ENCODE results near the gene TOB1.

TOB1 gene

DNA sequence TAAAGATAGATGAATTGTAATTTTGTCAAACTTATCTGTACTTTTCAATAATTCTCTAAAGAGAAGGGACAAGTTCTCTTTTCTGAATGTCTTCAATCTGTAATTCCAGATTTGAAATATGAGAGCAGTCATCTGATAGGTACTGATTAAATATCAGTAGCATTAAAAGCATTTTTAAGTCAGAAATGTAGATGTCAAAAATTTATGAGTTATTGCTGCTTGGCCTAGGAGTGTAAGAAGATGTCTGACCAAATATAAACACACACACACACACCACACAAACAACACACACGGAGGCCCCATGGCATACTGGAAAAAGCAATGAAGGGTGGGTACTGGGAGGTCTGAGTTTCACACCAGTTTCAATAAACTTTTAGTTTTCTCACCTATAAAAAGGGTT, 2.4 kb upstream of the TOB1 start:
- H3K27ac ChIP-seq (ENCODE audit: low read depth, low read length): no peak overlapping the region
- no peak overlapping the region for H3K4me3 ChIP-seq (ENCODE audit: insufficient read depth, low read length, poor library complexity, severe bottlenecking)
- H3K27me3 ChIP-seq (ENCODE audit: low read length): no peaks in the 10 kb centered on the region
- H3K79me2 ChIP-seq (ENCODE audit: insufficient read depth, low read length): peaks cover 10% of the 10 kb centered on the region; the same call in 1 of the 2 replicates
- H3K9me3 ChIP-seq (ENCODE audit: insufficient read depth, low read length): no peaks in the 10 kb centered on the region
- H3K9me2 ChIP-seq (replicated peaks; ENCODE audit: insufficient read depth, low read length): no peaks in the 10 kb centered on the region
- H3K9ac ChIP-seq (ENCODE audit: low read length): no peak overlapping the region
- H4K20me1 ChIP-seq (ENCODE audit: low read depth, low read length): peaks cover 9% of the 10 kb centered on the region; the same call in 1 of the 2 replicates
- peaks cover 12% of the 10 kb centered on the region for H3F3A ChIP-seq (ENCODE audit: insufficient read depth)
- no peak overlapping the region for H2AFZ ChIP-seq (ENCODE audit: low read depth, low read length, severe bottlenecking)
- H3K4me2 ChIP-seq (ENCODE audit: low read depth, low read length, poor library complexity, severe bottlenecking): peak overlapping the region; percentile 86
- no peaks in the 10 kb centered on the region for H3K36me3 ChIP-seq (ENCODE audit: low read length)
- TF ChIP-seq, protein P1, sequence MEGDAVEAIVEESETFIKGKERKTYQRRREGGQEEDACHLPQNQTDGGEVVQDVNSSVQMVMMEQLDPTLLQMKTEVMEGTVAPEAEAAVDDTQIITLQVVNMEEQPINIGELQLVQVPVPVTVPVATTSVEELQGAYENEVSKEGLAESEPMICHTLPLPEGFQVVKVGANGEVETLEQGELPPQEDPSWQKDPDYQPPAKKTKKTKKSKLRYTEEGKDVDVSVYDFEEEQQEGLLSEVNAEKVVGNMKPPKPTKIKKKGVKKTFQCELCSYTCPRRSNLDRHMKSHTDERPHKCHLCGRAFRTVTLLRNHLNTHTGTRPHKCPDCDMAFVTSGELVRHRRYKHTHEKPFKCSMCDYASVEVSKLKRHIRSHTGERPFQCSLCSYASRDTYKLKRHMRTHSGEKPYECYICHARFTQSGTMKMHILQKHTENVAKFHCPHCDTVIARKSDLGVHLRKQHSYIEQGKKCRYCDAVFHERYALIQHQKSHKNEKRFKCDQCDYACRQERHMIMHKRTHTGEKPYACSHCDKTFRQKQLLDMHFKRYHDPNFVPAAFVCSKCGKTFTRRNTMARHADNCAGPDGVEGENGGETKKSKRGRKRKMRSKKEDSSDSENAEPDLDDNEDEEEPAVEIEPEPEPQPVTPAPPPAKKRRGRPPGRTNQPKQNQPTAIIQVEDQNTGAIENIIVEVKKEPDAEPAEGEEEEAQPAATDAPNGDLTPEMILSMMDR (IDR thresholded peaks at IDR 0.05; ENCODE audit: insufficient read depth, low read length, poor library complexity, severe bottlenecking): no peak
- TF ChIP-seq EZH2phosphoT487 (conservative IDR thresholded peaks at IDR 0.05; ENCODE audit: low read length): no peak

DNA sequence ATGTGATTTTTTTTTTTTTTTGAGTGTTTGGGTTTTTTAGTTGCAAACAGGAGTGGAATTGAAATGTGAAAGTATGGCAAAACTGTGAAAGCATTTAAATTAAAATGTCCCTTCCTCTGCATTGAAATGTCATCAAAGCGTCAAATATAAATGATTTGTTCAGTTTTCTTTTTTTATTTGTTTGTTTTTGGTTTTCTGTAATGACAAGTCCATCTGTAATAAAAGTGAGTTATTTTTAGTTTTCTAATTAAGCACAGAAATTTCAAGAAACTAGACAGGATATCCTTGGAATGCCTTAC, 1.9 kb upstream of the TOB1 start:
- H3K27me3 ChIP-seq (ENCODE audit: low read length): no peaks in the 10 kb centered on the region
- peak overlapping the region; percentile 86 for H3K4me2 ChIP-seq (ENCODE audit: low read depth, low read length, poor library complexity, severe bottlenecking)
- H3K79me2 ChIP-seq (ENCODE audit: insufficient read depth, low read length): peaks cover 10% of the 10 kb centered on the region; the same call in 1 of the 2 replicates
- peak overlapping the region; percentile 69 for H3K9ac ChIP-seq (ENCODE audit: low read length)
- peak overlapping the region; percentile 95 for H3K27ac ChIP-seq (ENCODE audit: low read depth, low read length)
- H3K9me2 ChIP-seq (replicated peaks; ENCODE audit: insufficient read depth, low read length): no peaks in the 10 kb centered on the region
- no peaks in the 10 kb centered on the region for H3K9me3 ChIP-seq (ENCODE audit: insufficient read depth, low read length)
- peaks cover 9% of the 10 kb centered on the region; the same call in 1 of the 2 replicates for H4K20me1 ChIP-seq (ENCODE audit: low read depth, low read length)
- peak overlapping the region; percentile 94 for H2AFZ ChIP-seq (ENCODE audit: low read depth, low read length, severe bottlenecking)
- H3K36me3 ChIP-seq (ENCODE audit: low read length): no peaks in the 10 kb centered on the region
- peak overlapping the region; percentile 66 for H3K4me3 ChIP-seq (ENCODE audit: insufficient read depth, low read length, poor library complexity, severe bottlenecking)
- TF ChIP-seq, protein P1 (IDR thresholded peaks at IDR 0.05; ENCODE audit: insufficient read depth, low read length, poor library complexity, severe bottlenecking): no peak
- TF ChIP-seq EZH2phosphoT487 (conservative IDR thresholded peaks at IDR 0.05; ENCODE audit: low read length): no peak
- peaks cover 12% of the 10 kb centered on the region for H3F3A ChIP-seq (ENCODE audit: insufficient read depth)

DNA sequence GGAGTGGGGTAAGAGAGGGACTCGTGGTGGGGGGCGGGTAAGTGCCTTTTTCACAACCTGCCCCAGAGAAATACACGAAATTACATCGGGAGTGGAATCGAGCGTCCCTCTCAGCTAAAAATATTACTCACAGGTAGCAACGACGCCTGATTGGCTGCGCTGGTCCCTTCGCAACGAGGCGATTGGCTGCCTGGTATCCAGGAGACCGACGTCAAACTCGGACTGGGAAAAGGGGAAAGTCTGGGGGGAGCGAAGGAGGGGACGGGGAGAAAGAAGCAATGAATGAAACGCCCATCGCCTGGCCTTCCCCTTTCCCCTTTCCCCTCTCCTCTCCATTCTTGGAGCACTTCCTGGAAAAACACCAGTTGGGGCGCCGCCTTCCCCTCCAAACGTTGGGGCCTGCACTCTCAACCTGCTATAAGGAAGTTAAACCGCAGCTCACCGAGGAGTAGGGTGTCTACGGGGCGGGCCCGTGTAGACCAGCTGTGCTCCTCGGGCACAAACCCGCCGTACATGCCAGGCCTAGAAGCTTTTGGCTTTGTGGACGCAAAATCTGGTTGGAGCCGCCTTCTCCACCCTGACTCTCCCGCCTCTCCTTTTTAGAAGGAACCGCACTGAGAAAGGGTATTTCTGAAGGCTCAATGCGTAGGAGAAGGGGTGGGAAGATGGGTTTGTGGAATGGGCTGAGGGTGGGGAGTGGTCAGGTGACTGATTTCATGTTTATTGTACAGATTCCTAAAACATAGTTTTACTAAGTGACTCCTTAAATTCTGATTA, 1.4 kb upstream of the TOB1 start:
- H3K27me3 ChIP-seq (ENCODE audit: low read length): no peaks in the 10 kb centered on the region
- peak overlapping the region; percentile 95 for H3K27ac ChIP-seq (ENCODE audit: low read depth, low read length)
- H3K4me3 ChIP-seq (ENCODE audit: insufficient read depth, low read length, poor library complexity, severe bottlenecking): peak overlapping the region; percentile 66
- H3K4me2 ChIP-seq (ENCODE audit: low read depth, low read length, poor library complexity, severe bottlenecking): peak overlapping the region; percentile 86
- TF ChIP-seq, protein P1 (IDR thresholded peaks at IDR 0.05; ENCODE audit: insufficient read depth, low read length, poor library complexity, severe bottlenecking): no peak
- TF ChIP-seq EZH2phosphoT487 (conservative IDR thresholded peaks at IDR 0.05; ENCODE audit: low read length): no peak
- peak overlapping the region; percentile 69 for H3K9ac ChIP-seq (ENCODE audit: low read length)
- H3K36me3 ChIP-seq (ENCODE audit: low read length): 0 out of 2 replicates have a peak, but pooled peaks cover 3% of the 10 kb centered on the region
- H3K9me3 ChIP-seq (ENCODE audit: insufficient read depth, low read length): no peaks in the 10 kb centered on the region
- H2AFZ ChIP-seq (ENCODE audit: low read depth, low read length, severe bottlenecking): peak overlapping the region; percentile 94
- H3K9me2 ChIP-seq (replicated peaks; ENCODE audit: insufficient read depth, low read length): no peaks in the 10 kb centered on the region
- H3K79me2 ChIP-seq (ENCODE audit: insufficient read depth, low read length): peaks cover 10% of the 10 kb centered on the region; the same call in 1 of the 2 replicates
- H3F3A ChIP-seq (ENCODE audit: insufficient read depth): peaks cover 13% of the 10 kb centered on the region
- H4K20me1 ChIP-seq (ENCODE audit: low read depth, low read length): peaks cover 9% of the 10 kb centered on the region; the same call in 1 of the 2 replicates

Data from SU-DHL-6 (cell line).